Cardiac septum (tissue), 1 donor: ENCODE results near the gene SLC34A3. TPM values are rescaled to one million over a fixed set of nuclear protein-coding genes. Genes with fewer than 3 reads are reported as not detected.
"Not testable (repeated sequence)": the region's sequence is repeated elsewhere in the genome, so short reads cannot be mapped to it uniquely, and the experiment has no call there.

Experiments
- DNase-seq: peaks from one replicate; pipeline ENCODE4 v3.0.0-alpha.2; 2020; ENCODE audit warnings: low spot score
- intact Hi-C: fragments of 100-400 bp; cut with DNase I; formaldehyde crosslinking; loops from one replicate; pipeline ENCODE4 v1.14.0; 2022
- total RNA-seq: library from RNA; stranded (reverse); fragmentation: NEBNext Ultra II Directional; extraction: Animal tissue kit (Norgen Biotek cat#: 25700); gene quantifications from one replicate; pipeline ENCODE4 v1.2.1, GENCODE V29; 2021
- donor health status: DM: no; HTN: no; CAD: no.

The SLC34A3 gene
- total RNA-seq, 1 donor from 2014 or later: not detected

GRCh38 chr9:137250329-137251193, 19.9 kb downstream of the SLC34A3 start:
- intact Hi-C loops: no loop called here
- no peak for DNase-seq

DNA sequence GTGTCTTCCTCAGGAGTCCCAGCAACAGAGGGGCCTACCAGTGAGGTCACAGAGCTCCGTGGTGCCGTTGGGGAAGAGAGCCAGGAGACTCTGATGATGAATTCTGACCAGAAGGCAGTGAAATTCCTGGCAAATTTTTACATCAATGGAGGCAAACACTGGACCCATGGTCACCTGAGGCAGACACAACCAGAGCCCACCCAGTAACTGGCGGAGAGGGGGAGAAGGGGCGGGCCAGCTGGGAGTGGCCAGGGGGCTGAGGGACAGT, 20.4 kb downstream of the SLC34A3 start, which contains the start of gene STPG3:
Gene STPG3 (plus strand): TSS at position 93 of the 268 bp plus-strand sequence. CDS start 1 bp downstream, at position 94.
- intact Hi-C loops: no loop called here
- DNase-seq: no peak

GRCh38 chr9:137251490-137252268, 21.0 kb downstream of the SLC34A3 start:
- intact Hi-C loops: no loop called here
- no peak for DNase-seq

DNA sequence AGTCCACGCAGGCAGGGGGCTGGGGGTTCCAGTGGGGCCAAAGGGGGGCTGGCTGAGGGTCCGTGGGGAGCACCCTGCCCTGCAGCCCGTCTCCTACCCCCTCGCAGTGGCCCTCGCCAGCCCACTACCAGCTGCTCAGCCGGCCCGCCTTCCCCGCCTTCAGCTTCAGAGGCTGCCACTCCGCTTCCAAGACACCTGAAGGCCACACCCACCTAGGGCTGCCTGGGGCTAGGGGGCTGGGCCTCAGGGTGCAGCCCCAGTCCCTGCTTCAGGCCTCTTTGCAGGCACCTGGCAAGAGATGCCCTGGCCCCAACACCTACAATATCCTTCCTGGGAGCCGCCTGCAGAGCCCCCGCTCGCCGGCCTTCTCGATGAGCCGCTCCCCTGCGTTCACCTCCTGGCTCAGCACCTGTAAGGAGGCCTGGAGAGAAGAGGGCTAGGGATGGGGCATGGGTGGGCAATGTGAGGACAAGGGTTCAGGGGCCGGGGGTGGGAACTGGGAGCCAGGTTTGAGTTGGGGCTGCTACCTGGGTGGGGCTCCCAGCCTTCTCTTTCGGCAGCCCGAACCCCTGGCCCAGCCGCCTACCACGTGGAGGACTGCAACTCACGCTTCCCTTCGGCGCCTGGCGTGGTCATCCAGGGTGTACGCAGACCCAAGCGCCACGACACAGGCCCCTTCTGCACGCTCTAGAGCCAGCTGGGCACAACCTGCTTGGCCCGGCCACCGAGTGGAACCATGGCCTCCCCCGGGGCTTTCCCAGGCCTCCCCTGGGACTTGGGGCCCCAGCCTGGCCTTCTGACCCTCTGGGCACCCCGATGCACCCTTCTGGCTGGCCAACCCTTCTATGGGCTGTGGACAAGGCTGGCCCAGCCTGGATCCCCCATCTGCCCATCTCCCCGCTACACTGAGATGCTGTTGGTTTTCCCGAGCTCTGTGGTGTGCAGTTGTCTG, 22.1 kb downstream of the SLC34A3 start:
- DNase-seq: no peak
- intact Hi-C loops: no loop called here

GRCh38 chr9:137253717-137254623, 23.3 kb downstream of the SLC34A3 start:
- intact Hi-C loops: loop anchor here (2.0 kb wide), 1 partner anchor 13 kb away; the partner anchor contains the start of gene TUBB4B
- no peak for DNase-seq

GRCh38 chr9:137254624-137255447, 24.1 kb downstream of the SLC34A3 start, which contains the start of gene NELFB:
Gene NELFB (plus strand): TSS chr9:137255327.
- peak; percentile 98 for DNase-seq
- intact Hi-C loops: loop anchor here (1.0 to 2.0 kb wide), 2 partner anchors 14 to 32 kb away; partner anchors contain the start of gene TUBB4B

- DNase-seq: no peak
- intact Hi-C loops: loop anchor here (1.0 to 2.0 kb wide), 2 partner anchors 15 to 32 kb away; partner anchors contain the start of gene TUBB4B
Observed at GRCh38 chr9:137255448-137256114, 24.9 kb downstream of the SLC34A3 start.

GRCh38 chr9:137256362-137256761, 25.7 kb downstream of the SLC34A3 start:
- DNase-seq: no peak
- intact Hi-C loops: no loop called here

GRCh38 chr9:137256856-137257255, 26.2 kb downstream of the SLC34A3 start:
- no peak for DNase-seq
- intact Hi-C loops: no loop called here

DNA sequence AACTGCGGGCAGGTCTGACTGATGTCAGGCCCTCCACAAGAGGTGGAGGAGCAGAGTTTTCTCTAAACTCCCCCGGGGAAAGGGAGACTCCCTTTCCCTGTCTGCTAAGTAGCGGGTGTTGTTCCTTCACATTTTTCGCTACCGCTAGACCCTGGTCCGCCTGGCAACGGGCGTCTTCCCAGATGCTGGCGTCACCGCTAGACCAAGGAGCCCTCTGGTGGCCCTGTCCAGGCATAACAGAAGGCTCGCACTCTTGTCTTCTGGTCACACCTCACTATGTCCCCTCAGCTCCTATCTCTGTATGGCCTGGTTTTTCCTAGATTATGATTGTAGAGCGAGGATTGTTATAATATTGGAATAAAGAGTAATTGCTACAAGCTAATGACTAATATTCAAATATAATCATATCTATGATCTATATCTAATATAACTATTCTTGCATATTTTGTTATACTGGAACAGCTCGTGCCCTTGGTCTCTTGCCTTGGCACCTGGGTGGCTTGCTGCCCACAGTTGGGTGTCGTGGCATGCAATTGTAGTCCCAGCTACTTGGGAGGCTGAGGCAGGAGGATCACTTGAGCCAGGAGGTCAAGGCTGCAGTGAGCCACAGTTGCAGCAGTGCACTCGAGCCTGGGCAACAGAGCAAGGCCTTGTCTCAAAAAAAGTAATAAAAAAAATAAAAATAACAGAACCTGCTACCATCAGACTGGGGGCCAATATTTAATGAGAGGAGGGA, 31.6 kb downstream of the SLC34A3 start:
- DNase-seq, intact Hi-C loops: not testable (repeated sequence)

DNA sequence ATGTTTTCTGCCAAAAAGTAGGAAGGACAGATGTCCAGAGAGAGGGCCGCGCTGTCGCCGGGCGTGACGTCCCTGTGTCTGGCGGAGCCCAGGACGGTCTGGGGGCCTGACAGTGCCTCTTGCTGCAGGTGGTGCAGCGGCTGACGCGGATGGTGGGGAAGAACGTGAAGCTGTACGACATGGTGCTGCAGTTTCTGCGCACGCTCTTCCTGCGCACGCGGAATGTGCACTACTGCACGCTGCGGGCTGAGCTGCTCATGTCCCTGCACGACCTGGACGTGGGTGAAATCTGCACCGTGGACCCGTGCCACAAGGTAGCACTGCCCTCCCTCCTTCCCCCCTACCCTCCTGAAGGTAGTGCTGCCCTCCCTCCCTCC, 32.2 kb downstream of the SLC34A3 start:
- intact Hi-C loops: no loop called here
- no peak for DNase-seq

GRCh38 chr9:137263506-137263905, 32.8 kb downstream of the SLC34A3 start:
- intact Hi-C loops: no loop called here
- no peak for DNase-seq

- no peak for DNase-seq
- intact Hi-C loops: no loop called here
Observed at GRCh38 chr9:137264067-137264466, 33.4 kb downstream of the SLC34A3 start.

DNA sequence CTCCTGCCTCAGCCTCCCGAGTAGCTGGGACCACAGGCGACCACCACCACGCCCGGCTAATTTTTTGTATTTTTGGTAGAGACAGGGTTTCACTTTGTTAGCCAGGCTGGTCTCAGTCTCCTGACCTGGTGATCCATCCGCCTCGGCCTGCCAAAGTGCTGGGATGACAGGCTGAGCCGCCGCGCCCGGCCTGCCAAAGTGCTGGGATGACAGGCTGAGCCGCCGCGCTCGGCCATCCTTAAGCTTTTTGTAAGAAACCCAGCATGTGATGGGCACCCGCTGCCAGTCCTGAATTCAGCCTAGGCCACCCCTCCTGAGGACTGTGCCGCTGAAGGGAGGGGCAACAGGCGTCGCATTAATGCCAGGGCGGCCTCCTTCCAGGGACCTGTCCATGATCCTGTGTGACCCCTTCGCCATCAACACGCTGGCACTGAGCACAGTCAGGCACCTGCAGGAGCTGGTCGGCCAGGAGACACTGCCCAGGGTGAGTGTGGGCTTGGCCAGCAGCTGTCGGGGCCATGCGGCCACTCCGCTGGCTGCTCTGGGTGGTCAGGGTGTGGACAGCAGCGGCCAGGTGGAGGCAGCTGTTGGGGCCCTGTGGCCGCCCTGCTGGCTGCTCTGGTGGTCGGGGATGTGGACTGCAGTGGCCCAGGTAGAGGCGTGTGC, 34.9 kb downstream of the SLC34A3 start:
- intact Hi-C loops: no loop called here
- DNase-seq: no peak

DNA sequence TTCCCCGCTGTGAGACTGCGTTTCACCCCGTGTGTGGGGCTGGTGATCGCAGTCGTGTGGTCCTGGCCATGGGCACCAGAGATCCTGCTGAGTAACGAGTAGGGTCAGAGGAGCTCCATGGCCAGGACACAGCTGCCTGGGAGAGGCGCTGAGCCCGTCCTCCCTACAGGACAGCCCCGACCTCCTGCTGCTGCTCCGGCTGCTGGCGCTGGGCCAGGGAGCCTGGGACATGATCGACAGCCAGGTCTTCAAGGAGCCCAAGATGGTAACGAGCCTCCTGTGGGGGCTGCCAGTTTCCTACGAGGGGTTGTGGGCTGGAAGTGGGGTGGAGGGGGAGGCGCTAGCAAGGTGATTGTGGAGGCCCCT, 35.4 kb downstream of the SLC34A3 start:
- DNase-seq: no peak
- intact Hi-C loops: no loop called here
